ENCODE measurements around the gene RNF157. TPM values are rescaled to one million over a fixed set of nuclear protein-coding genes. Genes with fewer than 3 reads are reported as not detected.

The RNF157 gene
- total and polyA plus RNA-seq, 9 of the 15 experiments (the other 6 are each of a cell fraction or from before 2014, with no cell fraction given): 8.1 to 31.7 (median 20.8) TPM

GRCh38 chr17:76240461-76241203, at the start of gene RNF157 (continued):
- no peak for TF ChIP-seq MTA2 (IDR thresholded peaks at IDR 0.05; ENCODE audit: low read depth)
- peak; percentile 71 for TF ChIP-seq SUPT5H (IDR thresholded peaks at IDR 0.05)
- TF ChIP-seq RAD21 (CRISPR knock-in tag; conservative IDR thresholded peaks at IDR 0.05 in 1 of 2, IDR thresholded peaks at IDR 0.05 in 1 of 2): peak in 1 of 2 experiments; percentile 4; a peak in 1 of 4 replicates
- TF ChIP-seq MYC (IDR thresholded peaks at IDR 0.05; ENCODE audit: low read depth, low read length): peak; percentile 61; the same call in 1 of the 2 replicates
- TF ChIP-seq MYC (CRISPR knock-in tag; IDR thresholded peaks at IDR 0.05; ENCODE audit: borderline replicate concordance, low read depth): 0 out of 2 replicates have a peak, but pooled peaks have one; percentile 66
- TF ChIP-seq ZFP91 (CRISPR knock-in tag; IDR thresholded peaks at IDR 0.05): peak; percentile 61; the same call in 1 of the 2 replicates
- peak in 2 of 3 experiments; percentile 51 to 86 for TF ChIP-seq YY1 (IDR thresholded peaks at IDR 0.05; ENCODE audit: borderline replicate concordance in 1 of 3, control insufficient read depth in 1 of 3, extremely low read depth in 1 of 3, insufficient read depth in 3 of 3, insufficient read length in 1 of 3, insufficient replicate concordance in 2 of 3, low read depth in 1 of 3, low read length in 2 of 3)
- TF ChIP-seq ZNF280A (IDR thresholded peaks at IDR 0.05; ENCODE audit: low read depth, partially characterized antibody): no peak
- TF ChIP-seq USF1 (CRISPR knock-in tag; IDR thresholded peaks at IDR 0.05): no peak
- no peak for TF ChIP-seq RHOXF2B (CRISPR knock-in tag; conservative IDR thresholded peaks at IDR 0.05)
- no peak for TF ChIP-seq EZH2 (IDR thresholded peaks at IDR 0.05; ENCODE audit: borderline replicate concordance, low read depth, low read length)
- TF ChIP-seq TAF7 (tag; IDR thresholded peaks at IDR 0.05): peak; percentile 63; the same call in 1 of the 2 replicates
- TF ChIP-seq TRIM24 (IDR thresholded peaks at IDR 0.05): no peak
- peak; percentile 74 for TF ChIP-seq THAP12 (CRISPR knock-in tag; IDR thresholded peaks at IDR 0.05)
- no peak for TF ChIP-seq NR4A1 (CRISPR knock-in tag; IDR thresholded peaks at IDR 0.05)
- TF ChIP-seq NR4A1 (tag; IDR thresholded peaks at IDR 0.05): 0 out of 2 replicates have a peak, but pooled peaks have one; percentile 39
- peak; percentile 75 for TF ChIP-seq CCNT2 (IDR thresholded peaks at IDR 0.05; ENCODE audit: borderline replicate concordance, extremely low read depth, insufficient read length, low read depth, low read length)
- 0 out of 4 replicates have a peak, but pooled peaks of 1 of the 2 experiments have one; percentile 32 for TF ChIP-seq RCOR1 (IDR thresholded peaks at IDR 0.05; ENCODE audit: borderline replicate concordance in 1 of 2, low read depth in 2 of 2, low read length in 2 of 2)
- no peak for TF ChIP-seq CCAR2 (IDR thresholded peaks at IDR 0.05; ENCODE audit: low read depth, low read length)
